ENCODE data around the gene MED13L.

DNA sequence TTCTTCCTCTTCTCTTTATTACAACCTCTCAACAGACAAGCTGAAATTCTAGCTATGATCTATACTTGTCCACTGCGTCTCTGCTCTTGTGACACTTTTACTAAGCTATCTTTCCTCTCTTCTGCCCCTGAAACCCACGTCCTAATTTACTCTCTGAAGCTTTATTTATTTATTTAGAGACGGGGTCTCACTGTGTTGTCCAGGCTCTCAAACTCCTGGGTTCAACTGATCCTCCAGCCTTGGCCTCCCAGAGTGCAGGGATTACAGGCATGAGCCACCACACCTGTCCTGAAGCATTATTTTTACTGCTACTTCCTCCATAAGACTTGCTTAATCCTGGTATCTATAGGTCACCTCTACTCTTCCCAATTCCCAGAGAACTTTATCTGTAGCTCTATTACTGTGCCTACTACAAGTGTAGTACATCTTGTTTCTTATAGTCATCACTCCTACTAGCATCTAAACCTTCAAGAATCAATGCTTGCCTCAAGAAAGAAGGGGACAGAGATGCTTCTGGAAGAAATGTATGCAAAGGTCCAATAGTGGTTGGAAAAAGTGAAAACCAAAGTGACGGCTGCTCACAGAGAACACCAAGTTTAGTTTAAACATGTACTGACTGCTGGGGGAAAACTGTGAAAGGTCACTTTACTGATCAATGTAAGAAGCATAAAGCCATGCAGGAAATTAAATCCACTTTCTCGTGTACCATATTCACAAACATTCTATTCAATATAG, 61.3 kb downstream of the MED13L start:
- TF ChIP-seq, protein P1, sequence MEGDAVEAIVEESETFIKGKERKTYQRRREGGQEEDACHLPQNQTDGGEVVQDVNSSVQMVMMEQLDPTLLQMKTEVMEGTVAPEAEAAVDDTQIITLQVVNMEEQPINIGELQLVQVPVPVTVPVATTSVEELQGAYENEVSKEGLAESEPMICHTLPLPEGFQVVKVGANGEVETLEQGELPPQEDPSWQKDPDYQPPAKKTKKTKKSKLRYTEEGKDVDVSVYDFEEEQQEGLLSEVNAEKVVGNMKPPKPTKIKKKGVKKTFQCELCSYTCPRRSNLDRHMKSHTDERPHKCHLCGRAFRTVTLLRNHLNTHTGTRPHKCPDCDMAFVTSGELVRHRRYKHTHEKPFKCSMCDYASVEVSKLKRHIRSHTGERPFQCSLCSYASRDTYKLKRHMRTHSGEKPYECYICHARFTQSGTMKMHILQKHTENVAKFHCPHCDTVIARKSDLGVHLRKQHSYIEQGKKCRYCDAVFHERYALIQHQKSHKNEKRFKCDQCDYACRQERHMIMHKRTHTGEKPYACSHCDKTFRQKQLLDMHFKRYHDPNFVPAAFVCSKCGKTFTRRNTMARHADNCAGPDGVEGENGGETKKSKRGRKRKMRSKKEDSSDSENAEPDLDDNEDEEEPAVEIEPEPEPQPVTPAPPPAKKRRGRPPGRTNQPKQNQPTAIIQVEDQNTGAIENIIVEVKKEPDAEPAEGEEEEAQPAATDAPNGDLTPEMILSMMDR (IDR thresholded peaks at IDR 0.05; ENCODE audit: borderline replicate concordance, extremely low read depth, low read length, poor library complexity, severe bottlenecking) = no peak
- TF ChIP-seq EZH2 (IDR thresholded peaks at IDR 0.05; ENCODE audit: borderline replicate concordance, low read depth, low read length, severe bottlenecking) = no peak

Measured in DND-41 (cell line).